Activated T-helper 2 cell treated with anti-CD3 and anti-CD28 coated beads, Interferon-gamma antibody, Interleukin-2, Interleukin-4, amounts not matched to agents 10 μg/mL and 5 μg/mL and 100 μg/mL, durations not matched to agents 14 hours and 24 hours and 36 hours (primary cell): Measurements from ENCODE around the gene LACTB. TPM values are rescaled to one million over a fixed set of nuclear protein-coding genes. Genes with fewer than 3 reads are reported as not detected.
A peak's percentile ranks its signal among the peaks of the same experiment; 100 is the strongest.

Source experiments
- DNase-seq: peaks from one replicate; pipeline ENCODE4 v3.0.0; 2021; ENCODE audit warnings: low spot score
- H3K27ac Mint-ChIP-seq: one replicate; pipeline ENCODE4 v1.8.0; 2021; ENCODE audit warnings: mixed read lengths
- H3K27me3 Mint-ChIP-seq: one replicate; pipeline ENCODE4 v1.8.0; 2021; ENCODE audit warnings: low read depth, mixed read lengths
- H3K36me3 Mint-ChIP-seq: one replicate; pipeline ENCODE4 v1.8.0; 2021; ENCODE audit warnings: low read depth, mixed read lengths
- H3K4me1 Mint-ChIP-seq: one replicate; pipeline ENCODE4 v1.8.0; 2021; ENCODE audit warnings: low read depth, mixed read lengths
- H3K4me3 Mint-ChIP-seq: one replicate; pipeline ENCODE4 v1.8.0; 2021; ENCODE audit warnings: low read depth, mild to moderate bottlenecking, moderate library complexity, mixed read lengths
- H3K9me3 Mint-ChIP-seq: one replicate; pipeline ENCODE4 v1.8.0; 2021; ENCODE audit warnings: mixed read lengths
- intact Hi-C: fragments of 100-400 bp; cut with micrococcal nuclease; formaldehyde crosslinking; loops from one replicate; pipeline ENCODE4 v1.15.1; 2023
- total RNA-seq: library from RNA; stranded (reverse); gene quantifications from 2 replicates; pipeline ENCODE4 v1.2.3, GENCODE V29; 2022

The LACTB gene
- 23.6 and 23.8 TPM in 2 replicates for total RNA-seq

GRCh38 chr15:63121382-63122001, at the start of gene LACTB:
LACTB (plus strand) TSS chr15:63121861; CDS start chr15:63121872, 11 bp downstream.
- Mint-ChIP-seq H3K27ac (peak within 1 kb of the TSS; percentile 62), H3K27me3 (peaks cover 3% of the 10 kb centered on the region), H3K4me3 (peak within 1 kb of the TSS; percentile 91), H3K9me3 (peaks cover 27% of the 10 kb centered on the region), H3K36me3 (peaks cover 34% of the 10 kb centered on the region), H3K4me1 (peaks cover 8% of the 10 kb centered on the region)
- intact Hi-C loops = loop anchor here (1.0 kb wide), 3 partner anchors 36 to 156 kb away; partner anchors contain the start of genes APH1B and RPS27L
- peak; percentile 70 for DNase-seq

DNA sequence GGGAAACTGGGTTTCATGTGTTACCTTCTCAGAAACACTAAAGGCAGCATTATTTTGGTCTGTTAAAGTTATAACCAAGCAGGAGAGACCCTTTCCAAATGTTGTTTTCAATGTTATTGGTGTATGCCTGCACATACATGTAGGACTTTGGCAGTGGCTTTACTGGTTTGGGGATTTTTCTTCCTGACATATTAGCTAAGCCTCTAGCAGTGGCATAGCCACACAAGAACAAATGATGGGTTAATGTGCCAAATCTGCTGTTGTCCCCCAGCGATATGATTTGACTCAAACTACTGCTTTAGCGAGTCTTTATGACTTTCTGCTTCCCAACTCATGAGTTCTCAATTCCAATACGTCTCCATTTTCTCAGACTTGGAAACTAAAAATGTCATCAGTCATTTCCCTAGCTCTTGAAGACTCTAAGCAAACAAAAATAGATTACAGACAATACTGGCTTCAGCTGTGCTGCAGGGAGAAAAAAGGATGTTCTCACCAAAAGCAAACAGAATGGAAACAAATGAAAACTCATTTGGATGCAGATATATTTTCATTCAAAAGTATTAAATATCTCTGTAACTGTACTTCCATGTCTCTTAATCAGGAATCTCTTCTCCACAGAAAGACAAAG, 49.5 kb upstream of the LACTB start:
- no peak overlapping the region for H3K4me3 Mint-ChIP-seq
- no peak for DNase-seq
- no peaks in the 10 kb centered on the region for H3K9me3 Mint-ChIP-seq
- intact Hi-C loops = no loop called here
- peaks cover 10% of the 10 kb centered on the region for H3K4me1 Mint-ChIP-seq
- H3K27me3 Mint-ChIP-seq = peaks cover 7% of the 10 kb centered on the region
- no peaks in the 10 kb centered on the region for H3K36me3 Mint-ChIP-seq
- H3K27ac Mint-ChIP-seq = no peak overlapping the region

- H3K27me3 Mint-ChIP-seq = peaks cover 11% of the 10 kb centered on the region
- peaks cover 10% of the 10 kb centered on the region for H3K4me1 Mint-ChIP-seq
- no peak overlapping the region for H3K4me3 Mint-ChIP-seq
- no peak for DNase-seq
- no peak overlapping the region for H3K27ac Mint-ChIP-seq
- no peaks in the 10 kb centered on the region for H3K36me3 Mint-ChIP-seq
- H3K9me3 Mint-ChIP-seq = no peaks in the 10 kb centered on the region
- intact Hi-C loops = no loop called here
Observed at GRCh38 chr15:63072809-63073277, 48.8 kb upstream of the LACTB start.

DNA sequence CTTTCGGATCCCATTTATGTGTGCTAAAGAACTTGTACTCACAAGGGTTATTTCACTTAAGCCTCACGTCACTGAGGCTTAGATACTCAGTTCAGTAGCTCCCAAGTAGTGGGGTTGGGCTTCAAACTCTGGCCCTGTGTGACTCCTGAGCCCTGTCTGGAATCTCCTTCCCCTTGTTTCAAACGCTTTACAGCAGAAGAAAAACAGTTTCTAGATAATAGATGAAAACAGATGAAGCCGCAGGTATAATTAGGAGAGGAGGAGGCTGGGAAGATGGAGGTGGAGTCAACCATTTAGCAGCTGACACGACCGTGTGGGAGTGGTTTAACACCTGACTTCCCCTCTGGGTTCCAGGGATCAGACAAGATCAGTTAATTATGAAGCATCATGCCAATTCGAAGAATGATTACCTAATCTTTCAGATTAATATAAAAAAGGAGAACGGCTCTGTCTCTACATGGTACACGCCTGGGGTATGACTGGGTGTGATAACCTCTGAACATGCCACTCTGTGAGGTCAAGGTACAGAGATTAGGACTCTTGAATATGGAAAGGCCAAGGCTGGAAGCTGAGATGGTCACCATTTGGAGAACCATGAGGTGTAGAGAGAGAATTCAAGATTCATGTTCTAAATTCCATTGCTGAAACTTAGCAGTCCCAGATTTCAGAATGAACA, 48.0 kb upstream of the LACTB start:
- no peaks in the 10 kb centered on the region for H3K9me3 Mint-ChIP-seq
- DNase-seq = no peak
- no peak overlapping the region for H3K4me3 Mint-ChIP-seq
- intact Hi-C loops = no loop called here
- H3K27ac Mint-ChIP-seq = no peak overlapping the region
- peaks cover 12% of the 10 kb centered on the region for H3K27me3 Mint-ChIP-seq
- H3K36me3 Mint-ChIP-seq = no peaks in the 10 kb centered on the region
- peaks cover 10% of the 10 kb centered on the region for H3K4me1 Mint-ChIP-seq

DNA sequence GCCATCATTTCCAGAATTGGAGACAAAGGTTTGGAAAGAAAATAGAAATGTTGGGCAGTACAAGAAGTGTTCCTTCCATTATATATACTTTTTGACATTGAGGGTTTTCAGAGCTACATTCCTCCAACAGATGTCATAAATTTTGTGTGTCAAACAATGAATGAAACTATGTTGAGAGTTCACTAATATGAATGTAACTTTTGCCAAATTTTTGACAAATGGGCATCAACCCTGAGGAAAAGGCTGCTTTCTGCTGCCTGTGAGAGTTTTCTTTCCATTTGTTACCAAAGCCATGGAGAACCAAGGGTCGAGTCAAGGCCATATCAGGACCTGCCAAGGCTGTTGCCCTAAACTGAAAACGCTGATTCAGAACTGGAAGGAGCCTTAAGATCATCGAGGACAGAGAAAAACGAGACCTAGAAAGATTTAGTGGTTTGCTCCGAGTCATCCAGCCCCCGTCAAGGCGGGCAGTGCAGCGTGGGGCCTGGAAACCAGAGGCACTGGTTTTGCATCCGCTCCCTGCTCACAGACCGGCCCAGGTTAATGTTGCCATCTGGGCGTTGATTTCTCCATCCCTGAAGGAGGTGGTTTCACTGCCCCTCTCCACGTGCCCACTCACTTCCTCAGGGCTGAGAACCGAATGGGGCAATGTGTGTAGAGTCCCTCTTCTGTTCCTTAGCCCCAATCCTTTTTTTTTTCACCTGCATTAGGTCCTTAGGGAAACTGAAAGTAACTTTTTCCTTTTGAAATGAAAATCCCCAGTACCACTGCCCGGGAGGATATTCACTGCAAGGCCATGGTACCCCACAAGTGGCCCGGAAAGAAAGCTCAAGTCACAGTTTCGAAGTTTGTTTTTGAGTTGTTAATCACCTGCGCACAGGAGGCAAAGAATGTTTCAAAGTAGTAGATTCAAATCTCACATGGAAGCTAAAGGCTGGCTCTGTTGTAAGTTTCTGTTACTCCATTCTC, 46.4 kb upstream of the LACTB start:
- intact Hi-C loops = no loop called here
- peaks cover 13% of the 10 kb centered on the region for H3K27me3 Mint-ChIP-seq
- H3K4me3 Mint-ChIP-seq = no peak overlapping the region
- H3K27ac Mint-ChIP-seq = no peak overlapping the region
- no peaks in the 10 kb centered on the region for H3K36me3 Mint-ChIP-seq
- DNase-seq = no peak
- peaks cover 10% of the 10 kb centered on the region for H3K4me1 Mint-ChIP-seq
- no peaks in the 10 kb centered on the region for H3K9me3 Mint-ChIP-seq

DNA sequence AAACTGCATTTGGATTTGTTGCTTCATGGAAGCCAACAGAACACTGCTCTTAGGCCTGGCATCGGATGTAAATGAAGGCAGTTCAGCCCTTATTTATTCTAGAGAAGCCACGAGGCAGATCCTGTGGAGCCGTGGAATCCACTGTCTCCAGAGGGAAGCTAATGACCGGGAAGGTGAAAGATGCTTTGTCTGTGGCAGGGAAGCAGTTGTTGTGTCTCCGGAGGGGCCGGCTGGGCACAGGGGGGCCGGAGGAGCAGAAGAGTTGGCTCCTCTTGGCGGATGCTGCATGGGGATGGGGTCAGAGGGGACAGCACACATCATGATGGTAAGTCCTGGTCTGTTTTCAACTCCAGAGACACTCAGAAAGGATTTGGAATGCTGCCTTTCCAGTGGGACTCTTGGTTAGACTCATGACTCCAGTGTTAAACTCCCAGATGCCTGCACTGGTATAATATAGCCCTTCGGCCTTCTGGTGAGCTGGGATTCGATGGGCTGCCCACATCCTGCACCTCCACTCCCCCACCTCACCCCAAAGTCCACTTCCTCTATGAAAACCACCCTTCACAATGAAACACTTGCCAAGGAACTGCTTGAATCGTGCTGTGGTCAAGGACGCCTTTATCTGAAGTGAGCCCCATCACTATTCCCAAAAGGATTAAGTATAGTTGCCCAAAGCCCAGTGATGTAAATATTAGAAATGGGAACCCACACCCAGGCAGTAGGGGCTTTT, 45.5 kb upstream of the LACTB start:
- intact Hi-C loops = no loop called here
- Mint-ChIP-seq H3K4me3 (no peak overlapping the region), H3K36me3 (no peaks in the 10 kb centered on the region), H3K27ac (no peak overlapping the region), H3K27me3 (peaks cover 8% of the 10 kb centered on the region), H3K4me1 (peaks cover 10% of the 10 kb centered on the region), H3K9me3 (no peaks in the 10 kb centered on the region)
- no peak for DNase-seq

GRCh38 chr15:63076714-63077046, 45.0 kb upstream of the LACTB start:
- no peak overlapping the region for H3K4me3 Mint-ChIP-seq
- peaks cover 10% of the 10 kb centered on the region for H3K4me1 Mint-ChIP-seq
- H3K36me3 Mint-ChIP-seq = no peaks in the 10 kb centered on the region
- intact Hi-C loops = no loop called here
- no peak overlapping the region for H3K27ac Mint-ChIP-seq
- no peaks in the 10 kb centered on the region for H3K9me3 Mint-ChIP-seq
- H3K27me3 Mint-ChIP-seq = peaks cover 10% of the 10 kb centered on the region
- no peak for DNase-seq

DNA sequence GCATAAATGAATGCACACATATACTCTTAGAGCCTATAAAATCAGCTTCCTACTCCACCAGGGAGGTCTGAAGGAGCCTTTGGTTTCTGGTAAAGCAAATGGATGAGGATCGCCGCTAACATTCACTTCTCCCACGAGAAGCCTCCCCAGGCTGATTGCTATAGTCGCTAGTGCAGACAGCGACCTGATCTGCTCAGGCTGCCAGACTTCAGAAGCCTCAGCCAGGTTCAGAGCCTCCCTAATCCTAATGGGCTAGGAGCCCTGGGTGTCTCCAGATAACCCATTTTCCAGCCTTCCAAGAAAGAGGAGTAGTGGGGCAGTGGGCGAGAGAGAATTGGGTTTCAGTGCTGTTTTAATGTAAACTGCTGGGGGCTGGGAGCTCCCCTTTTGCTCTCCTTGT, 43.7 kb upstream of the LACTB start:
- no peaks in the 10 kb centered on the region for H3K36me3 Mint-ChIP-seq
- H3K27ac Mint-ChIP-seq = no peak overlapping the region
- H3K27me3 Mint-ChIP-seq = peaks cover 10% of the 10 kb centered on the region
- no peaks in the 10 kb centered on the region for H3K9me3 Mint-ChIP-seq
- no peak overlapping the region for H3K4me3 Mint-ChIP-seq
- intact Hi-C loops = no loop called here
- peaks cover 10% of the 10 kb centered on the region for H3K4me1 Mint-ChIP-seq
- no peak for DNase-seq

DNA sequence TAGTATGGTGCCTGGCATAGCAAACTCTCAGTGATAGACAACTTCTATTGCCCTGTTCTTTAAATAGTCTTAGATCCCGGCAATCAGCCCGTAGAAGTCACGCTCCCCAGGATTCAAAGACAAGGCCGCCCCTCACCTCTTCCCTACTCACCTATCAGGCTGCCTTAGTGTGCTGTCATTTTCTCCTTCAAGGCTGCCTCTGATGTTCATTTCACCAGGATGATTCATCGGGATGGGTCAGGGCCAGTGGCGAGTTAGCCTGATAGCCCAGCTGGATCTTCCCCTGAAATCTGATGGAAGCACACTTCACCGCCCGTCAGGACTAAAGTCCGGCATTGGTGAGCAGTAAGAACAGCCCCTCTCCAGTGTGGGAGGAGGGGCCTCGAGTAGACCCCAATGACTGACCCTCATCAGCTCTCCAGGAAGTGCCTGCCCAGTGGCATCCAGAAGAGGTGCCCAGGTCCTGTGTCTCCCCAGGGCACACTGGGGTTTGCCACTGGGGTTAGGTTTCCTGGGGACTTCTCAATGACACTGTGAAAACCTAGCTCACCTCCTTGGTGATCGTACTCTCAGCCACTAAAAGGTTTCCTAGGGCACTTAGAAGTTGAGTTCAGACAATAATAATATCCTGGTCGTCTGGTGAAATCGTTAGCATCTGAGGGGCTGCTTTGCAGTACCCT, 41.6 kb upstream of the LACTB start:
- H3K27ac Mint-ChIP-seq = no peak overlapping the region
- H3K27me3 Mint-ChIP-seq = peaks cover 10% of the 10 kb centered on the region
- intact Hi-C loops = no loop called here
- peaks cover 10% of the 10 kb centered on the region for H3K4me1 Mint-ChIP-seq
- no peaks in the 10 kb centered on the region for H3K36me3 Mint-ChIP-seq
- no peaks in the 10 kb centered on the region for H3K9me3 Mint-ChIP-seq
- DNase-seq = no peak
- no peak overlapping the region for H3K4me3 Mint-ChIP-seq

GRCh38 chr15:63080634-63081250, 40.9 kb upstream of the LACTB start:
- Mint-ChIP-seq H3K27me3 (peaks cover 10% of the 10 kb centered on the region), H3K4me3 (no peak overlapping the region), H3K27ac (no peak overlapping the region), H3K4me1 (peaks cover 7% of the 10 kb centered on the region), H3K36me3 (no peaks in the 10 kb centered on the region), H3K9me3 (no peaks in the 10 kb centered on the region)
- no peak for DNase-seq
- intact Hi-C loops = no loop called here

DNA sequence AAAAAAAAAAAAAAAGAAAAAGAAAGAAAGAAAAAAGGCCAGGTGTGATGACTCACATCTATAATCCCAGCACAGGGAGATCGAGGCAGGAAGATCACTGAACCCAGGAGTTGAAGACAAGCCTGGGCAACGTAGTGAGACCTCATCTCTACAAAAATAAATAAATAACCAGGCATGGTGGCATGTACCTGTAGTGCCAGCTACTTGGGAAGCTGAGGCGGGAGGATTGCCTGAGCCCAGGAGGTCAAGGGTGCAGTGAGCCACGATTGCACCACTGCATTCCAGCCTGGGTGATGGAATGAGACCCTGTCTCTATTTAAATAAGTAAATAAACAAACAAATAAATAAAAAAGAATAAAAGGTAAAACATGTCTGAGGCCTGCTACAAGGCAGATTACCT, 39.3 kb upstream of the LACTB start:
- peaks cover 6% of the 10 kb centered on the region for H3K27me3 Mint-ChIP-seq
- DNase-seq = no peak
- no peak overlapping the region for H3K27ac Mint-ChIP-seq
- no peak overlapping the region for H3K4me3 Mint-ChIP-seq
- H3K4me1 Mint-ChIP-seq = no peaks in the 10 kb centered on the region
- no peaks in the 10 kb centered on the region for H3K36me3 Mint-ChIP-seq
- H3K9me3 Mint-ChIP-seq = no peaks in the 10 kb centered on the region
- intact Hi-C loops = no loop called here
